ENCODE results near the gene SERINC1.
A peak's percentile ranks its signal among the peaks of the same experiment; 100 is the strongest.
"Not testable (repeated sequence)": the region's sequence is repeated elsewhere in the genome, so short reads cannot be mapped to it uniquely, and the experiment has no call there.

Gene SERINC1

GRCh38 chr6:122471107-122472021 is at the start of gene SERINC1:
SERINC1 (minus strand) TSS chr6:122471807; CDS start chr6:122471737, 70 bp downstream.
- DNase-seq, result peak; percentile 67 to 85 (median 83)

GRCh38 chr6:122511193-122511924 is 39.8 kb upstream of the SERINC1 start:
- DNase-seq, result no peak

- DNase-seq, result not testable (repeated sequence)
Observed at GRCh38 chr6:122505170-122505569, 33.6 kb upstream of the SERINC1 start.

GRCh38 chr6:122501475-122501874 is 29.9 kb upstream of the SERINC1 start:
- DNase-seq, result no peak

DNA sequence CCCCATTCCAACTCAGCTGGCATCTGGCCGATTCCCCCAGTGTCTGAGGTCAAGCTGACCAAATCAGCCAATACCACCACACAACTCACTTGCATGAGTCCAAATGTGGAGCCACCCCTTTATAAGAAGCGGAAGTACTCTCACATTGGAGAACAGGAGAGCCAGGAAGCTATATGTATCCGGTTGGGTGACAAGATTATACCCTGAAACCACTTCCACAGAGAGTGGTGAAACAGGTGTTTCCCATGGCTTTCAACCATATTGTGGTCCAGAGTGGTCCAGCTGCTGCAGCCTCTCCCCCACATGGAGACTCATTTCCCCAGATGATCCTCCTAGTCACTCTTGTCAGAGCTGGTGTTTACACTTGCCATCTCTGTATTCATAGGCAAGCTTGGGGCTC is 24.0 kb upstream of the SERINC1 start:
- DNase-seq, result no peak

- no peak for DNase-seq
Observed at GRCh38 chr6:122494665-122495272, 23.2 kb upstream of the SERINC1 start.

GRCh38 chr6:122491919-122492555 is 20.4 kb upstream of the SERINC1 start:
- DNase-seq, result peak; percentile 17 to 51 (median 28)

DNA sequence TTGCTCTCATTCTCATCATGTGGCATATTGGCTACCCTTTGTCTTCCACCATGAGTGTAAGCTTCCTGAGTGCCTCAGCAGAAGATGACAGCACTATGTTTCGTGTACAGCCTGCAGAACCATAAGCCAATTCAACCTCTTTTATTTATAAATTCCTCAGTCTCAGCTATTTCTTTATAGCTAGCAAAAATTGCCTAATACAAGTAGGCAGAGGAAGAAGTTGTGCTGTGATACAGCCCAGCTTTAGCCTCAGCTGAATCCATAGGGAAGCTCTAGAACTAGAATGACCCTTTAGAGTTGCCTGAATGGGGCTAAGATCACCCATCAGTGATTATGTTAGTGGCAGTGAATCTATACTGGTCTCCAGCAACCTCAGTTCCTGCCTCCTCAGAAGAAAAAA is 19.0 kb upstream of the SERINC1 start:
- DNase-seq, result no peak

- DNase-seq, result no peak
Observed at GRCh38 chr6:122484760-122485159, 13.2 kb upstream of the SERINC1 start.

DNA sequence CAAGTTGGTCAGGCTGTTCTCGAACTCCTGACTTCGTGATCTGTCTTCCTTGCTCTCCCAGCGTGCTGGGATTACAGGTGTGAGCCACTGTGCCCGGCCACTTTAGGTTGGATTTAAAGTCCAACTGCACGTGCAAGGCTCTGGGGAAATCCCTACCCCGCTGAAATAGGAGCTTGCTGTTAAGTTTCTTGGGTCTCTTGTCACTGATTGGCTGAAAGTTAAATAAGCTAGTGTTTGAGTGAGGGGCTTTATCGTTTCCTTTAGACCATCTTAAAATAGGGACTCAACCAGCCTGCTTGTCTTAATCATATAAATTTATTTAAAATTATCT is 11.1 kb upstream of the SERINC1 start:
- no peak for DNase-seq

- DNase-seq, result no peak
Observed at GRCh38 chr6:122476131-122476530, 4.5 kb upstream of the SERINC1 start.

GRCh38 chr6:122472022-122472340 is 374 bp upstream of the SERINC1 start:
- no peak for DNase-seq

DNA sequence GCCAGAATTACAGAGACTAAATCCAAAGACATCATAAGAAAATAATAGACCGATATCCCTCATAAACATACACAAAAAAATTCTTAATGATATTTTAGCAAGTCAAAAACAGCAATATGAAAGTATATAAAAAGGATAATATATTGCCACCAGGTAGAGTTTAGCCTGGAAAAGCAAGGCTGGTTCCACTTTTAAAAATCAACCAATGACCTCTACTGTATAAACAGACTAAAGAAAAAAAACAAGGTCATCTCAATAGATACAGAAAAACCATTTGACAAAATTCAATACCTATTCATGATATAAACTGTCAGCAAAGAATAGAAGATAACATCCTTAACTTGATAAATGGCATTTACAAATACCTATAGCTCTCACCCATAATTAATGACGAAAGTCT is 9.7 kb downstream of the SERINC1 start:
- DNase-seq, result no peak

DNA sequence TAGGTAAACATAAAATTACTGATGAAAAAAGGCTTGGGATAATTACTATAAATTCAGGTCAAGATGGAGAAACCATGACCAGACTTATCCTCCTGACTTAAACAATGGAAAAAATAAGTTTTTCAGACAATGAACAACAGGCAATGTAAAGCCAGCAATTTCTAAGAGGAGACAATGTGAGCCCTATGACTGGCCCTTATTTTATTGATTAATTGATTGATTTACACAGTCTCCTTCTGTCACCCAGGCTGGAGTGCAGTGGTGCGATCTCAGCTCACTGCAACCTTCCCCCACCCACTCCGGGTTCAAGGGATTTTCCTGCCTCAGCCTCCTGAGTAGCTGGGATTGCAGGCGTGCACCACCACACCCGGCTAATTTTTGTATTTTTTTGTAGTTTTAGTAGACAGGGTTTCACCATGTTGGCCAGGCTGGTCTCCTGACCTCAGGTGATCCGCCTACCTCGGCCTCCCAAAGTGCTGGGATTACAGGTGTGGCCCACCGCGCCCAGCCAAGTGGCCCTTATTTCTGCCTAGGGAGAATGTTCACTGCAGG is 11.7 kb downstream of the SERINC1 start:
- not testable (repeated sequence) for DNase-seq

DNA sequence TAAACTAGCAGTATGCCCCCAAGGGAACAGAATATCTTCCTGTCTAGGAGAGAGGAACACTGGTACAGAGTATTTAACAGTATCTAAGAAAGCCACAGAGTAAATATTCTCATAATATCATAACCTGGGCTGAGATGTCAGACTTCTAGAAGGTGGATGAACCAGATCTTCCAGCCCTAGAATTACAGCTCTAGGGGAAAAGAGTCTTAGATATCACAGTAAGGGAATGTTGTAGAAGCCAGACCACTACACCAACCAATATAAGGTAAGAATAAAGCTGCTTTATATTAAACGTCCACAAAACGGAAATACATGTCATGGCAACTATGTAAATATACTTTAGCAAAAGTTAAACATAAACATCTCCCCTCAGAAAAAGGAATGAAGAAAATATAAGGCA is 12.4 kb downstream of the SERINC1 start:
- no peak for DNase-seq

- DNase-seq, result no peak
Observed at GRCh38 chr6:122458087-122458486, 13.5 kb downstream of the SERINC1 start.

- not testable (repeated sequence) for DNase-seq
Observed at GRCh38 chr6:122455116-122455515, 16.5 kb downstream of the SERINC1 start.

- no peak for DNase-seq
Observed at GRCh38 chr6:122454673-122455072, 16.9 kb downstream of the SERINC1 start.

- no peak for DNase-seq
Observed at GRCh38 chr6:122452509-122452908, 19.1 kb downstream of the SERINC1 start.

GRCh38 chr6:122449069-122449468 is 22.5 kb downstream of the SERINC1 start:
- no peak for DNase-seq

DNA sequence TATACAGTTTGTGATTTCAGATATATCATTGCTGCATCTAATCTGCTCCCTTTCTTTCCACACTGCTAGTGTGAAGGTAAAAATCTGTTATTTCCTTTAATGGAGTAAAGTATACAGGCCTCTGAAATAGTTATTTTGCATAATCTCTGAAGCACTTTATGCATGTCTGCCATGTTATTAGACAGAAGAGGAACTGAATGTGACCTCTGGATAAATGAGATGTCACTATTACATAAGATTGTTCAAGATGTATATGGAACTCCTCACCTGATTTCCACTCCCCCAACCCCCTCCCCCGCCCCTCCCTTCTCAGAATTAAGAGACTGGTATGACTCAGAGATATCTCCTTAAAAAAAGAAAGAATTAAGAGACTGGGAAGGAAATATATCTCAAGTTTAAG is 26.3 kb downstream of the SERINC1 start:
- DNase-seq, result no peak

- DNase-seq, result no peak
Observed at GRCh38 chr6:122438975-122439374, 32.6 kb downstream of the SERINC1 start.

DNA sequence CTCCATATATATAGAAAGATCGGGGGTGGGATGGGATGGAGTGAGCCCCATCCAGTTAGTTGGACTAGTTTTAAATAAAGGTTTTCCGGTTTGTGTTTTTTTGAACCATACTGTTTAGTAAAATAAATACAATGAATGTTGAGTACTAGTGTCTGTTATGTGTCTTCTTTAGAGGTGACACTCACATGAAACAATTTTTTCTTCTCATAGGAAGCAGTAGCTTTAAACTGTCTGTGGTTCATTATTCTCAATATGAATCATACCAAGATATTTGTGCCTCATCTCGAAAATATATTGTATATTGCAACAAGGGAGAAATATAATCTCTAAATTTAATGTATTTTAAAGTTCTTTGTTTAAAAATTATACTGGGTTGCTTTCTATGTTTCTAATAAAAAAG is 38.8 kb downstream of the SERINC1 start:
- DNase-seq, result no peak
